ENCODE data around the gene ZNF629.

ZNF629 gene

GRCh38 chr16:30766206-30766932 lies 20.6 kb downstream of the ZNF629 start:
- H3K4me1 ChIP-seq (ENCODE audit: control insufficient read depth, insufficient read depth, low read length, unreplicated experiment): peaks cover 10% of the 10 kb centered on the region
- H3K79me2 ChIP-seq (ENCODE audit: control insufficient read depth, insufficient read depth, low read length, unreplicated experiment): peaks cover 22% of the 10 kb centered on the region
- peaks cover 25% of the 10 kb centered on the region for H3K36me3 ChIP-seq (ENCODE audit: insufficient read depth, low read length)
- H3K27ac ChIP-seq (ENCODE audit: low read depth, low read length): no peak overlapping the region
- no peaks in the 10 kb centered on the region for H3K27me3 ChIP-seq (ENCODE audit: insufficient read depth, low read length)
- no peak overlapping the region for H3K4me3 ChIP-seq (ENCODE audit: low read depth, low read length)
- no peak overlapping the region for H2AFZ ChIP-seq (ENCODE audit: low read length, unreplicated experiment)

GRCh38 chr16:30764816-30765465 lies 22.1 kb downstream of the ZNF629 start:
- H3K36me3 ChIP-seq (ENCODE audit: insufficient read depth, low read length): peaks cover 25% of the 10 kb centered on the region
- H3K79me2 ChIP-seq (ENCODE audit: control insufficient read depth, insufficient read depth, low read length, unreplicated experiment): peaks cover 22% of the 10 kb centered on the region

GRCh38 chr16:30764086-30764485 lies 22.9 kb downstream of the ZNF629 start:
- Histone ChIP-seq H3K4me1 (ENCODE audit: control insufficient read depth, insufficient read depth, low read length, unreplicated experiment) (peaks cover 10% of the 10 kb centered on the region), H3K27me3 (ENCODE audit: insufficient read depth, low read length) (no peaks in the 10 kb centered on the region), H3K79me2 (ENCODE audit: control insufficient read depth, insufficient read depth, low read length, unreplicated experiment) (peaks cover 22% of the 10 kb centered on the region), H2AFZ (ENCODE audit: low read length, unreplicated experiment) (no peak overlapping the region), H3K36me3 (ENCODE audit: insufficient read depth, low read length) (peaks cover 25% of the 10 kb centered on the region), H3K4me3 (ENCODE audit: low read depth, low read length) (peak overlapping the region; percentile 99), H3K27ac (ENCODE audit: low read depth, low read length) (no peak overlapping the region)

More at GRCh38 chr16:30764816-30765465, 22.1 kb downstream of the ZNF629 start:
- no peaks in the 10 kb centered on the region for H3K27me3 ChIP-seq (ENCODE audit: insufficient read depth, low read length)
- H3K4me3 ChIP-seq (ENCODE audit: low read depth, low read length): no peak overlapping the region
- H2AFZ ChIP-seq (ENCODE audit: low read length, unreplicated experiment): no peak overlapping the region
- H3K4me1 ChIP-seq (ENCODE audit: control insufficient read depth, insufficient read depth, low read length, unreplicated experiment): peaks cover 10% of the 10 kb centered on the region
- H3K27ac ChIP-seq (ENCODE audit: low read depth, low read length): no peak overlapping the region

- Histone ChIP-seq H3K36me3 (ENCODE audit: insufficient read depth, low read length) (peaks cover 25% of the 10 kb centered on the region), H3K27ac (ENCODE audit: low read depth, low read length) (0 out of 2 replicates have a peak overlapping the region, but pooled peaks have one; percentile 58), H3K4me3 (ENCODE audit: low read depth, low read length) (peak overlapping the region; percentile 99), H3K27me3 (ENCODE audit: insufficient read depth, low read length) (no peaks in the 10 kb centered on the region), H3K79me2 (ENCODE audit: control insufficient read depth, insufficient read depth, low read length, unreplicated experiment) (peaks cover 22% of the 10 kb centered on the region), H2AFZ (ENCODE audit: low read length, unreplicated experiment) (no peak overlapping the region), H3K4me1 (ENCODE audit: control insufficient read depth, insufficient read depth, low read length, unreplicated experiment) (peaks cover 10% of the 10 kb centered on the region)
Observed at GRCh38 chr16:30762991-30763725, 23.8 kb downstream of the ZNF629 start.

GRCh38 chr16:30761928-30762902 lies 24.8 kb downstream of the ZNF629 start, which contains the start of the genes CFAP119 and RNF40:
Gene CFAP119, minus strand, starts transcription at chr16:30762062. Its CDS starts 314 bp downstream, at chr16:30761748.
Gene RNF40, plus strand, starts transcription at chr16:30762322. Its CDS starts 224 bp downstream, at chr16:30762546.
- Histone ChIP-seq H3K79me2 (ENCODE audit: control insufficient read depth, insufficient read depth, low read length, unreplicated experiment) (peaks cover 22% of the 10 kb centered on the region), H3K4me1 (ENCODE audit: control insufficient read depth, insufficient read depth, low read length, unreplicated experiment) (peaks cover 10% of the 10 kb centered on the region), H3K27ac (ENCODE audit: low read depth, low read length) (peak within 1 kb of the TSS; percentile 58), H3K36me3 (ENCODE audit: insufficient read depth, low read length) (peaks cover 18% of the 10 kb centered on the region; the same call in 1 of the 2 replicates), H2AFZ (ENCODE audit: low read length, unreplicated experiment) (peak within 1 kb of the TSS; percentile 95), H3K27me3 (ENCODE audit: insufficient read depth, low read length) (no peaks in the 10 kb centered on the region), H3K4me3 (ENCODE audit: low read depth, low read length) (peak within 1 kb of the TSS; percentile 99)

GRCh38 chr16:30761427-30761927 lies 25.5 kb downstream of the ZNF629 start:
- Histone ChIP-seq H2AFZ (ENCODE audit: low read length, unreplicated experiment) (peak overlapping the region; percentile 92), H3K27ac (ENCODE audit: low read depth, low read length) (peak overlapping the region; percentile 55), H3K36me3 (ENCODE audit: insufficient read depth, low read length) (peaks cover 18% of the 10 kb centered on the region; the same call in 1 of the 2 replicates), H3K27me3 (ENCODE audit: insufficient read depth, low read length) (no peaks in the 10 kb centered on the region), H3K4me1 (ENCODE audit: control insufficient read depth, insufficient read depth, low read length, unreplicated experiment) (peaks cover 10% of the 10 kb centered on the region), H3K79me2 (ENCODE audit: control insufficient read depth, insufficient read depth, low read length, unreplicated experiment) (peaks cover 22% of the 10 kb centered on the region), H3K4me3 (ENCODE audit: low read depth, low read length) (peak overlapping the region; percentile 99)

GRCh38 chr16:30760577-30761426 lies 26.2 kb downstream of the ZNF629 start:
- H3K27me3 ChIP-seq (ENCODE audit: insufficient read depth, low read length): no peaks in the 10 kb centered on the region
- H3K79me2 ChIP-seq (ENCODE audit: control insufficient read depth, insufficient read depth, low read length, unreplicated experiment): peaks cover 22% of the 10 kb centered on the region
- H2AFZ ChIP-seq (ENCODE audit: low read length, unreplicated experiment): peak overlapping the region; percentile 92
- H3K4me1 ChIP-seq (ENCODE audit: control insufficient read depth, insufficient read depth, low read length, unreplicated experiment): peaks cover 10% of the 10 kb centered on the region
- peaks cover 18% of the 10 kb centered on the region; the same call in 1 of the 2 replicates for H3K36me3 ChIP-seq (ENCODE audit: insufficient read depth, low read length)
- H3K4me3 ChIP-seq (ENCODE audit: low read depth, low read length): peak overlapping the region; percentile 99
- H3K27ac ChIP-seq (ENCODE audit: low read depth, low read length): 0 out of 2 replicates have a peak overlapping the region, but pooled peaks have one; percentile 55

- H3K27me3 ChIP-seq (ENCODE audit: insufficient read depth, low read length): no peaks in the 10 kb centered on the region
- peaks cover 14% of the 10 kb centered on the region; the same call in 1 of the 2 replicates for H3K36me3 ChIP-seq (ENCODE audit: insufficient read depth, low read length)
- H3K4me3 ChIP-seq (ENCODE audit: low read depth, low read length): no peak overlapping the region
- H3K4me1 ChIP-seq (ENCODE audit: control insufficient read depth, insufficient read depth, low read length, unreplicated experiment): peaks cover 10% of the 10 kb centered on the region
- H2AFZ ChIP-seq (ENCODE audit: low read length, unreplicated experiment): no peak overlapping the region
- peaks cover 22% of the 10 kb centered on the region for H3K79me2 ChIP-seq (ENCODE audit: control insufficient read depth, insufficient read depth, low read length, unreplicated experiment)
- H3K27ac ChIP-seq (ENCODE audit: low read depth, low read length): no peak overlapping the region
Observed at GRCh38 chr16:30760001-30760559, 26.9 kb downstream of the ZNF629 start.
